ENCODE data around the gene AMDHD2.
"Not testable (repeated sequence)": the region's sequence is repeated elsewhere in the genome, so short reads cannot be mapped to it uniquely, and the experiment has no call there.

DNA sequence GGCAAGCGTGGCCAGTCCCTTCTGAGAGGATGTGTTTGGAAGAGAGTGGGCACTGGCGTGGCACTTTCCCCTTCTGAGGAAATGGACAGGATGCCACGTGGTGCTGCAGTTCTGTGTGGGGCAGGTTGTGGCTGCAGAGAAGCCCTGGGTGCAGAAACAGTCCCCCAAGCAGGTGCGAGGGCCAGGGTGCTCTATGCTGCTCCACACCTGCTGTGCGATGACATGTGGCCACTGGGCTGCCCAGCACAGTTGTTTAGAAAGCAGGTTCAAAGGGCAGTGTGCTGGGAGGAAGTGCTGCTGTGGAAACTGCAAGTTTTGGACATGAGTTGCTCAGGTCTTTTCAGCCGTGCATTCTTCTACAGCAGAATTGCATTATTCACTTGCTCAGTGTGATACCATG is 21.2 kb downstream of the AMDHD2 start:
- TF ChIP-seq, protein P1, sequence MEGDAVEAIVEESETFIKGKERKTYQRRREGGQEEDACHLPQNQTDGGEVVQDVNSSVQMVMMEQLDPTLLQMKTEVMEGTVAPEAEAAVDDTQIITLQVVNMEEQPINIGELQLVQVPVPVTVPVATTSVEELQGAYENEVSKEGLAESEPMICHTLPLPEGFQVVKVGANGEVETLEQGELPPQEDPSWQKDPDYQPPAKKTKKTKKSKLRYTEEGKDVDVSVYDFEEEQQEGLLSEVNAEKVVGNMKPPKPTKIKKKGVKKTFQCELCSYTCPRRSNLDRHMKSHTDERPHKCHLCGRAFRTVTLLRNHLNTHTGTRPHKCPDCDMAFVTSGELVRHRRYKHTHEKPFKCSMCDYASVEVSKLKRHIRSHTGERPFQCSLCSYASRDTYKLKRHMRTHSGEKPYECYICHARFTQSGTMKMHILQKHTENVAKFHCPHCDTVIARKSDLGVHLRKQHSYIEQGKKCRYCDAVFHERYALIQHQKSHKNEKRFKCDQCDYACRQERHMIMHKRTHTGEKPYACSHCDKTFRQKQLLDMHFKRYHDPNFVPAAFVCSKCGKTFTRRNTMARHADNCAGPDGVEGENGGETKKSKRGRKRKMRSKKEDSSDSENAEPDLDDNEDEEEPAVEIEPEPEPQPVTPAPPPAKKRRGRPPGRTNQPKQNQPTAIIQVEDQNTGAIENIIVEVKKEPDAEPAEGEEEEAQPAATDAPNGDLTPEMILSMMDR (IDR thresholded peaks at IDR 0.05), result not testable (repeated sequence)
- TF ChIP-seq POLR2A, EP300 (IDR thresholded peaks at IDR 0.05): not testable (repeated sequence)

Measured in ovary (tissue), 3 donors.